GM19240 (cell line): Measurements from ENCODE around the gene ALKBH5.

ENCODE experiments used
- DNase-seq: peaks from one replicate; pipeline ENCODE4 v3.0.0; 2011; ENCODE audit warnings: low spot score; ENCODE audit not compliant: insufficient read length

ALKBH5 gene

GRCh38 chr17:18218756-18219415 lies 35.3 kb downstream of the ALKBH5 start:
- no peak for DNase-seq

- DNase-seq = no peak
Measured at GRCh38 chr17:18224053-18224386, 40.4 kb downstream of the ALKBH5 start.

GRCh38 chr17:18224387-18225120 lies 40.9 kb downstream of the ALKBH5 start:
- DNase-seq = no peak

- peak; percentile 100 for DNase-seq
Measured at GRCh38 chr17:18225121-18225641, 41.6 kb downstream of the ALKBH5 start, which contains the start of gene LLGL1. Gene LLGL1, plus strand, starts transcription at chr17:18225635. Its CDS starts 48 bp downstream, at chr17:18225683.

- peak; percentile 25 for DNase-seq
Measured at GRCh38 chr17:18225642-18226283, 42.1 kb downstream of the ALKBH5 start.

GRCh38 chr17:18226284-18226945 lies 42.8 kb downstream of the ALKBH5 start:
- no peak for DNase-seq

GRCh38 chr17:18227635-18228034 lies 44.0 kb downstream of the ALKBH5 start:
- no peak for DNase-seq

- DNase-seq = no peak
Measured at GRCh38 chr17:18228176-18228682, 44.6 kb downstream of the ALKBH5 start.

GRCh38 chr17:18229254-18229653 lies 45.6 kb downstream of the ALKBH5 start:
- DNase-seq = no peak

GRCh38 chr17:18229771-18230170 lies 46.1 kb downstream of the ALKBH5 start:
- DNase-seq = no peak

GRCh38 chr17:18230288-18231141 lies 46.9 kb downstream of the ALKBH5 start:
- DNase-seq = no peak

GRCh38 chr17:18231164-18231563 lies 47.5 kb downstream of the ALKBH5 start:
- DNase-seq = no peak

- no peak for DNase-seq
Measured at GRCh38 chr17:18233803-18234518, 50.3 kb downstream of the ALKBH5 start.

GRCh38 chr17:18234853-18235380 lies 51.3 kb downstream of the ALKBH5 start:
- DNase-seq = no peak

- DNase-seq = no peak
Measured at GRCh38 chr17:18235743-18236256, 52.2 kb downstream of the ALKBH5 start.

GRCh38 chr17:18236494-18236893 lies 52.9 kb downstream of the ALKBH5 start:
- no peak for DNase-seq

GRCh38 chr17:18237461-18237860 lies 53.8 kb downstream of the ALKBH5 start:
- DNase-seq = no peak

- DNase-seq = no peak
Measured at GRCh38 chr17:18238299-18238698, 54.7 kb downstream of the ALKBH5 start.

GRCh38 chr17:18240449-18240848 lies 56.8 kb downstream of the ALKBH5 start:
- DNase-seq = no peak
